Activated naive CD8-positive, alpha-beta T cell (primary cell): ENCODE data around the gene DNAJB4.
"Not testable (repeated sequence)": the region's sequence is repeated elsewhere in the genome, so short reads cannot be mapped to it uniquely, and the experiment has no call there.

ENCODE experiments used
- H3K27ac Mint-ChIP-seq: one replicate; pipeline ENCODE4 v1.8.0; 2021; ENCODE audit warnings: mixed read lengths
- H3K27me3 Mint-ChIP-seq: one replicate; pipeline ENCODE4 v1.8.0; 2021; ENCODE audit warnings: mixed read lengths
- H3K36me3 Mint-ChIP-seq: one replicate; pipeline ENCODE4 v1.8.0; 2021; ENCODE audit warnings: mixed read lengths
- H3K4me1 Mint-ChIP-seq: one replicate; pipeline ENCODE4 v1.8.0; 2021; ENCODE audit warnings: low read depth, mixed read lengths
- H3K4me3 Mint-ChIP-seq: one replicate; pipeline ENCODE4 v1.8.0; 2021; ENCODE audit warnings: mild to moderate bottlenecking, mixed read lengths
- H3K9me3 Mint-ChIP-seq: one replicate; pipeline ENCODE4 v1.8.0; 2021; ENCODE audit warnings: low read depth, mixed read lengths

Gene DNAJB4

DNA sequence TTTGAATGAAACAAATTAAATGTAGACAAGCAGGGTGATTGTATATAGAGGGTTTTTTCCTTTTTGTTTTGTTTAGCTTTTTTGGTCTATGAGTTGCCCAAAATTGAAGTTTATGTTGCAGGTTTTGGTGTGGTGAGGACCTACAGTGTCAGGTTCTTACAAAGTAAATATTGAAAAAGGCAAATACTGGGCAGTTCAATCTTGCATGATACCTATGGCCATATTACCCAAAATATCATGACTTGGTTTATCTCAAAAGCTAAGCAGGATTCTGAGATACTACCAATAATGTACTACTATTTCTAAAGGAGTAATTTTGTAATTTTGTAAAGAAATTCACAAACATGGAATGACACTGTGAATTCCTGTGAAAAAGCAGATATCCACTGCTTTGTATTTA is 1.8 kb downstream of the DNAJB4 start:
- no peaks in the 10 kb centered on the region for H3K36me3 Mint-ChIP-seq
- peaks cover 65% of the 10 kb centered on the region for H3K4me1 Mint-ChIP-seq
- no peaks in the 10 kb centered on the region for H3K27me3 Mint-ChIP-seq
- H3K9me3 Mint-ChIP-seq: no peaks in the 10 kb centered on the region
- peak overlapping the region; percentile 94 for H3K4me3 Mint-ChIP-seq
- no peak overlapping the region for H3K27ac Mint-ChIP-seq

DNA sequence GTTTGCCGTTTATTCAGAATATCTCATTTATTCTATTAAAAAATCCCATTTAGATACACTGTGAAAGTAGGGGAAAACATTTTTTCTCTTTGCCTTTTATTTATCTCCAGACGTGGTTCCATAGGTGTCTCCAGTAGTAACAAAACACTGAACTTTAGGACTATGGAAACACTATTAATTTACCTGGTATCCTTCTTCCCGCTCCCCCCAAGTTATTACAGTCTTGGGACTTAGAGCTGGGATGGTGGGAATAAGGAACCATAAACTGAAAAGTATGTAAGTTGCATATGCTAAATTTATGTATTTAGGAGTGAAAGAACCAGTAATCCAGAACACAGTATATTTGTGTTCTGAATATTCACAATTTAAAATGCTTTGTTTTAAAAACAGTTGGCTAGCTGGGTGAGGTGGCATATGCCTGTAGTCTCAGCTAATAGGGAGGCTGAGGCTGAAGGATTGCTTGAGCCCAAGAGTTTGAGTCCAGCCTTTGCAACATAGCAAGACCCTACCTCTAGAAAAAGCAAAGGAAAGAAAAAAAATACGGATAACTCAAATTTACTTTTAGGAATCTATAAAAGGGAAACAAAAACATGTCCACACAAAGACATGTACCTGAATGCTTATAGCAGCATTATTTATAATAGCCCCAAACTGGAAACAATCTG is 3.1 kb downstream of the DNAJB4 start:
- Mint-ChIP-seq H3K36me3 (no peaks in the 10 kb centered on the region), H3K4me3 (peak overlapping the region; percentile 58), H3K27ac (no peak overlapping the region), H3K4me1 (peaks cover 60% of the 10 kb centered on the region), H3K9me3 (no peaks in the 10 kb centered on the region), H3K27me3 (no peaks in the 10 kb centered on the region)

DNA sequence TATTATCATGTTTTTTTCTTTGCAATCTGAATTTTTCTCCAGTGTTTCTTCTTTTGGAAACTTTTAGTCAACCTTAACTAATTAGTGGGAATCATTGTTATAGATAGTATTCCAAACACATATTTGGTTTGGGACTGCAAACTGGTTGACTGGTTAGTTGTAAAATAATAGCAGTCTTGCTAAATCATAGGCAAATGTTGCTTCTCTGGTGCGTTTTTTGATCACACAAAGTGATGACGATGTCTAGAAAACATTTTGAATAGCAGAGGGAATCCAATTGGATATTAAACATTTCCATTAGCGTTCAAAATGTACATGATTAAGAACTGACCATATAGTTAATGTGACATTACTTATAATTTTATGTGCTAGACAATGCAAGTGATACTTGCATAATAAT is 4.5 kb downstream of the DNAJB4 start:
- no peak overlapping the region for H3K27ac Mint-ChIP-seq
- H3K36me3 Mint-ChIP-seq: peaks cover 6% of the 10 kb centered on the region
- H3K4me1 Mint-ChIP-seq: peaks cover 49% of the 10 kb centered on the region
- no peaks in the 10 kb centered on the region for H3K9me3 Mint-ChIP-seq
- H3K4me3 Mint-ChIP-seq: no peak overlapping the region
- H3K27me3 Mint-ChIP-seq: no peaks in the 10 kb centered on the region

DNA sequence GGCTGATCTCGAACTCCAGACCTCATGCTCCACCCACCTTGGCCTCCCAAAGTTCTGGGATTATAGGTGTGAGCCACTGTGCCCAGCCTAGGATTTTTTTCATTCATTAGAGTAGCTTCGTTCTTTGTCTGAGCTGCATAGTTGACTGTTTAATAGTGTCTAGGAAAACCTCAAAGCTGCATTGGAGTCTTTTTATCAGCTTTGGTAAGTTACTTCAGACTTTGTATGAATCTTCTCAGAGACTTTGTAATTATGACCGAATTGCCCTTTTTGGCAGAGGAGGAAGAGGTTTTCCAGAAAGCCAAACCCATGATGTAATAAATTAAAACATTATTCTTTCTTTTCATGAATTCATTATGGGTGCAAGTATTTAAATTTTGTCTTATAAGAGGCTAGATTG is 5.1 kb downstream of the DNAJB4 start:
- Mint-ChIP-seq H3K4me1 (peaks cover 44% of the 10 kb centered on the region), H3K36me3 (peaks cover 6% of the 10 kb centered on the region), H3K9me3 (no peaks in the 10 kb centered on the region), H3K27me3 (no peaks in the 10 kb centered on the region), H3K4me3 (no peak overlapping the region), H3K27ac (no peak overlapping the region)

DNA sequence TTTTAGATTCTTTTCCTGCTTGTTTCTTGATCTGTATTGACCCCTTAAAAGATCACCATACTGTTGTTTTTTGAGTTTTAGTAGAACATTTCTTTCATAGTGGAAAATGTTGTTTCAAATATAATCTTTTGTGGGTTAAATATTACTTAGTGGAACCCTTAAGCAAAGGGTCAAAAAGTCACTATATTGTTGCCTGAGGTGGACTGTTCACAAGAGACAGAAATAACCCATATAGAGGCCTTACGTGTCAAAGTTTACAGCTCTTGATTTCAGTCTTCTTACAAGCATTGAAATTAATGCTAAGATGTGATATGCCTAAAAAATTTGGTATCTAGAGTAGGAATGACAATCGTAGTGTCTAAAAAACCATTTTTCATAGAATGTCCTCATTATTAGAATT is 6.3 kb downstream of the DNAJB4 start:
- Mint-ChIP-seq H3K27me3 (no peaks in the 10 kb centered on the region), H3K9me3 (no peaks in the 10 kb centered on the region), H3K36me3 (peaks cover 8% of the 10 kb centered on the region), H3K27ac (no peak overlapping the region), H3K4me3 (no peak overlapping the region), H3K4me1 (peaks cover 38% of the 10 kb centered on the region)

DNA sequence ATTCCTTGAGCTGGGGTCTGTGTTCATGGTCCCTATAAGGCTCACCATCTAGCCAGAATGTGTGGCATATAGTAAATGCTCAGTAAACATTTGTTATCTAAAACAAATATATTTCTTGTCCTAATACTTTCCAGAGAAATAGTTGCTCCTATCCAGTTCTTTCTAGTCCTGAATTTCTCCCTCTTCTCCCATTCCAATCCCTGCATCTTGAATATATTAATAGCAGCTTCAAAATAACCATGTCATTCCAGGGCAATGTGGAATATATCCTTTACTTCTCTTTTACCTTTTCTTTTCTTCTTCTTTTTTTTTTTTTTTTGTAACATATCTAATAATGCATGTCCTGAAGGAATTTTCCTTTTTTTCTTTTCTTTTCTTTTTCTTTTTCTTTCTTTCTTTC is 10.4 kb downstream of the DNAJB4 start:
- Mint-ChIP-seq H3K36me3 (peaks cover 8% of the 10 kb centered on the region), H3K27ac (no peak overlapping the region), H3K4me3 (no peak overlapping the region), H3K27me3 (no peaks in the 10 kb centered on the region), H3K4me1 (peaks cover 9% of the 10 kb centered on the region), H3K9me3 (no peaks in the 10 kb centered on the region)

DNA sequence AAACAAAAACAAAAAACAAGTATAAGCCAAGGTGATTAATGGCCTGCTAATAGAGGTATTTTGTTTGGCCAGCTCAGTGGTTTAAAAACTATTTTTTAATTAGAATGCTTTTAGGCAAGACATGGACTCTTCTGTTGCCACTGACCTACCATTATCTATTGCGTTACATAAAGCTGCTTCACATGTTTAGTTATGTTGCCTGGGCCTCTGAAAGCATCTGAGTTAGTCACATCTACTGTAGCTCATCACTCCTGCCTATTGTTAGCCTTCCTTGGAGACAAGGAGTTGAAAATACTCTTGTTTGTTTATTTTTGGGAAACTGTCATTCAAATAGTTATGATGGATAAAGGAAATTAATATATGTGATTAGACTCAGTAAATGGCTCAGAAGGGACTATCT is 14.3 kb downstream of the DNAJB4 start:
- Mint-ChIP-seq H3K27me3 (no peaks in the 10 kb centered on the region), H3K36me3 (peaks cover 3% of the 10 kb centered on the region), H3K9me3 (no peaks in the 10 kb centered on the region), H3K4me1 (no peaks in the 10 kb centered on the region), H3K4me3 (no peak overlapping the region), H3K27ac (no peak overlapping the region)

DNA sequence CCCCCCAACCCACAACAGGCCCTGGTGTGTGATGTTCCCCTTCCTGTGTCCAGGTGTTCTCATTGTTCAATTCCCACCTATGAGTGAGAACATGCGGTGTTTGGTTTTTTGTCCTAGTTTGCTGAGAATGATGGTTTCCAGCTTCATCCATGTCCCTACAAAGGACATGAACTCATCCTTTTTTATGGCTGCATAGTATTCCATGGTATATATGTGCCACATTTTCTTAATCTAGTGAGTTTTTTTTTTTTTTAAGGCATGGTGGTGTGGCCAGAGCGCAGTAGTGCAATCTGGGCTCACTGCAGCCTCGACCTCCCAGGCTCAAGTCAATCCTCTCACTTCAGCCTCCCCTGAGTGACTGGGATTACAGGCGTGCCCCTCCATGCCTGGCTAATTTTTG is 16.4 kb downstream of the DNAJB4 start:
- not testable (repeated sequence) for H3K27me3 Mint-ChIP-seq, H3K27ac Mint-ChIP-seq, H3K36me3 Mint-ChIP-seq, H3K4me3 Mint-ChIP-seq, H3K9me3 Mint-ChIP-seq, H3K4me1 Mint-ChIP-seq

DNA sequence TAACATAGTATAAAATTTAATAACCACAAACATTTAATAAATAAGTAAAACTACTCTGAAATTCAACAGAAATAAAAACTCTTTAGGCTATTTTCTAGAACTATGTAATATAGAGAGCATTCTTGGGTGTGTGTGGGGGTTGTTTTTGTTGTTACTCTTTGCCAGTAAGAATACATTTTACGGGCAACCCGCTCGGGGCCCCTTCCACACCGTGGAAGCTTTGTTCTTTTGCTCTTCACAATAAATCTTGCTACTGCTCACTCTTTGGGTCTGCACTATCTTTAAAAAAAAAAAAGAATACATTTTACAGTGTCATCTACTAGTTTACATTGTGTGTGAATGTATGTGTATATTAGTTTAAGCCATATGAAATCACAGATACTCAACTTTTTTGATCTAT is 25.1 kb downstream of the DNAJB4 start:
- Mint-ChIP-seq H3K4me3 (no peak overlapping the region), H3K36me3 (no peaks in the 10 kb centered on the region), H3K4me1 (no peaks in the 10 kb centered on the region), H3K27ac (no peak overlapping the region), H3K9me3 (no peaks in the 10 kb centered on the region), H3K27me3 (peaks cover 6% of the 10 kb centered on the region)

DNA sequence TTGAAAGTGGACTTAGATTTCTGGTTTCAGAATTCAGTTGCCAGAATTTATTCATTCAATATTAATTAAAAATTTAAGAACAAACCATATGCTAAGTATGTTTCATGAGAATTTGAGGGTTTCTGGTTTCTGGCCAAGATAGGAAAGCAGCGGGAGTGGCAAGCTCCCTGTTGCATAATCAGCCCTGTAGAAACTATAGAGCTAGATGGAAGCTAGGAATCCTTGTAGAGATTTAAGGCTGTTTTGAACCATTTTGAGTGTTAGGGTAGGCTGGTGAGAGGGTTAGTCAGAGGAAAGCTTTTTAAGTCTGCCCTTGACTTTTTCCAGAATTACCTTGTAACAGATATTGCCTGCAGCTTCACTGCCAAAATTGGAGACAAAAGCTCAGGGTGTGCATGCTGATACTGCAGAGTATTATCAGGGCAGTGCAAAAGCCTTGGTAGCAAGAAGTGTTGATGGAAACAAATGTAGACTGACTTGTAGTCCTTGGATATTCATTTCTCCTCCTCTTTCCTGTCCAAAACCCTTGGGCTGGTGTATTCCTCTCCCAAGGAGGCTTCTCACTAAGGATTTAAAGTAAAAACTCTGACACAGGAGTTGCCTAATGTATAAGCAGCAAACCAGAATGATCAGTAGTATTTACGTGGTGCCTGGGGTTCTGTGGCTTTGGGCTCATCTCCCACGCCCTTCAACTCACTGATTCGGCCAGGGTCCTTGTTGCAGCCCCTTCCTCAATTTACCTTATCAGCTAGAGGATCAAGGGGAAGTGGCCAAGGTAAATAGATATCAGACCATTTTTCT is 28.5 kb downstream of the DNAJB4 start:
- H3K36me3 Mint-ChIP-seq: no peaks in the 10 kb centered on the region
- H3K4me1 Mint-ChIP-seq: no peaks in the 10 kb centered on the region
- peaks cover 8% of the 10 kb centered on the region for H3K27me3 Mint-ChIP-seq
- no peak overlapping the region for H3K4me3 Mint-ChIP-seq
- no peaks in the 10 kb centered on the region for H3K9me3 Mint-ChIP-seq
- no peak overlapping the region for H3K27ac Mint-ChIP-seq

DNA sequence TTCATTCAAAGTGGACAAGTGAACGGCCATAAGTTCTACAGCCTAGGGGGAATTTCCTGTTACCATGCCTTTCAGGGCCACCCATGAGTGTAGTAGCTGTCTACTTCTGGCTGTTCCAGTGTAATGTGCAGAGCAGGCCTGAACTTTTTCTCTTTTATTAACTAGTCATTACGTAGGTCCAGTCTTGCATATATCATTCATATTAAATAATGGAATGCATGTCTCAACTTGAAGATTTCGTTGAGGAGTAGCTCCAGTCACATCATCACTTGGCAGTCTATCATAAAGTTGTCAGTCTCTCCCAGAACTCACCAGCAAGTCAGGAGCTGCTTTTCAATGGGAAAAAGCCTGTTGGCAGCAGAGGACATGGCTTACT is 29.0 kb downstream of the DNAJB4 start:
- Mint-ChIP-seq H3K4me1 (no peaks in the 10 kb centered on the region), H3K36me3 (no peaks in the 10 kb centered on the region), H3K4me3 (no peak overlapping the region), H3K27ac (no peak overlapping the region), H3K27me3 (peaks cover 8% of the 10 kb centered on the region), H3K9me3 (no peaks in the 10 kb centered on the region)

DNA sequence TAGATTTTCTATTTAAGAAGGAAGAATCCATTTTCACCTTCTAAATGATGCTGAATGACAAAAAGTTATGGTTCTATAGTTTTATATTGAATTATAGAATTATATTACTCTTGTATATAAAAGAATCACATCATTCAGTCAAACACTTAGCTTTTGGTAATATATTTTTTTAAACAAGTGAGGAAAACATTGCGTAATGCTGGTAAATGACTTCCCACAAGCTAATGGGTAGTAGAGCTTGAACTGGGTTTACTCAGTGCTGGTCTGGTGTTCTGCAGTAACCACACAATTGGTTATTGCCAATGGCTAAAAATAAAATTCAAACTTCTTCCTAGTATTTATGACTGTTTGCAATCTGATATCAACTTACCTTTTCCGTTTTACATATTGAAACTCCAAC is 30.4 kb downstream of the DNAJB4 start:
- H3K4me3 Mint-ChIP-seq: no peak overlapping the region
- peaks cover 3% of the 10 kb centered on the region for H3K4me1 Mint-ChIP-seq
- H3K27me3 Mint-ChIP-seq: peaks cover 8% of the 10 kb centered on the region
- H3K27ac Mint-ChIP-seq: no peak overlapping the region
- no peaks in the 10 kb centered on the region for H3K36me3 Mint-ChIP-seq
- H3K9me3 Mint-ChIP-seq: no peaks in the 10 kb centered on the region

DNA sequence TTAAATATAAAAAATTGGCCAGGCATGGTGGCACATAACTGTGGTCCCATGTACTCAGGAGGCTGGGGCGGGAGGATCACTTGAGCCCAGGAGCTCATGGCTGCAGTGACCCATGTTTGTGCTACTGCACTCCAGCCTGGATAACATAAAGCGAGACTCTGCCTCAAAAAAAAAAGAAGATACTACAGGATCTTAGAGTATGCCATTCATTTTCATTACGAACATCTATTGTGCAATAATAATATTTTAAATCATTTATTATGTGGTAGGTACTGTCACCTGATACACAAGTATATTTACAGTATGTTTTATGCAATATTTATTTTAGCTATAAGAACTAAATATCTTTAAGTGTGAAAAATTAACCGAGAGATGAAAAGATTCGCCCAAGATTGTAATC is 31.7 kb downstream of the DNAJB4 start:
- Mint-ChIP-seq H3K9me3 (peaks cover 3% of the 10 kb centered on the region), H3K4me3 (no peak overlapping the region), H3K27me3 (peaks cover 8% of the 10 kb centered on the region), H3K4me1 (peaks cover 13% of the 10 kb centered on the region), H3K36me3 (peaks cover 2% of the 10 kb centered on the region), H3K27ac (no peak overlapping the region)

DNA sequence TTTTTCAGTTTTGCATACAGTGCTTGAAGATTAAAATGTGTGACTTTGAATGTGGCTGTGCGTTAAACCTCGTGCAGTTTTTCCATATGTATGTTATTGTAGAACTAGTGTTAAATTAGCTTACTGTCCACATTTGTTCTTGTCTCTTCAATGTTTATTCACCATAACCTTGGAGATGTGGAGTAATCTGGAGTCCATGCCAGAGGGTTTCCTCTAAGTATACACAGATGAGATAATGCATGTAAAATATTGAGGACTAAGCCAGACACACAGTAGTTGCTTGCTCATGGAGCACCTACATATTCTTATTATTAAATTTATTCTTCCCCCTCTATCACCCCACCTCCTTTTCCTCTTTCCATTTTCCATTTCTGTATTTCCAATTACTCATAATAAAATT is 33.3 kb downstream of the DNAJB4 start:
- Mint-ChIP-seq H3K27ac (no peak overlapping the region), H3K4me3 (no peak overlapping the region), H3K9me3 (peaks cover 3% of the 10 kb centered on the region), H3K27me3 (peaks cover 11% of the 10 kb centered on the region), H3K36me3 (peaks cover 2% of the 10 kb centered on the region), H3K4me1 (peaks cover 13% of the 10 kb centered on the region)

DNA sequence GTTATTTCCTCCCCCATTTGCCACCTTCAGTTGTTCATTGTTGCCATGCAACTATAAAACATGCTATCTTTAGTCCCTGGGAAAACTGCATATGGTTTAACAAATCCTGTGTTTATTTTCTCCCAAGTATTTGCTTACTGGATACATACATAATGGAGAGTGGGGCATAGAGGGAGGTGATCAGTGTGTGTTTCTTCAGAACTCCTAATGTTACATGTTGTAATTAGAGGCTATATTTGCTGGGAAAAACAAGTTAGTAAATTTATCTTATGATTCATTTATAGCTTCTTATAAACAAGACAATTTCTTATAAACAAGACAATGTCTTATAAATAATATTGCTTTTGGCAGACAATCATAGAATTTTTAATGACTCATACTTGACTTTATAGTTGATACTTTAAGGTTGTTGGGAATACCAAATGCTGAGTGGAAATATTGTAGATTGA is 33.8 kb downstream of the DNAJB4 start:
- peaks cover 2% of the 10 kb centered on the region for H3K36me3 Mint-ChIP-seq
- H3K4me3 Mint-ChIP-seq: no peak overlapping the region
- H3K27ac Mint-ChIP-seq: no peak overlapping the region
- H3K4me1 Mint-ChIP-seq: peaks cover 13% of the 10 kb centered on the region
- peaks cover 3% of the 10 kb centered on the region for H3K9me3 Mint-ChIP-seq
- peaks cover 11% of the 10 kb centered on the region for H3K27me3 Mint-ChIP-seq
